Measurements from ENCODE around the gene ZDHHC12. TPM values are rescaled to one million over a fixed set of nuclear protein-coding genes. Genes with fewer than 3 reads are reported as not detected.

Gene ZDHHC12
- total and polyA plus RNA-seq, 2 of the 8 experiments (the other 6 are each of a cell fraction or from before 2014, with no cell fraction given): 35.0 to 93.8 TPM

- CTCF ChIA-PET (ENCODE audit: partially characterized antibody): interaction anchor here (1.8 kb wide), 2 partner anchors 16 to 55 kb away, joined by 4 to 5 read pairs; no protein-coding TSS in a partner anchor
- TF ChIP-seq CTBP2 (IDR thresholded peaks at IDR 0.05; ENCODE audit: borderline replicate concordance, insufficient read depth, insufficient read length, low read length) (no peak), CTCF (IDR thresholded peaks at IDR 0.05; ENCODE audit: control extremely low read depth in 1 of 3, insufficient read depth in 1 of 3, low read depth in 1 of 3, low read length in 3 of 3) (no peak), HDAC6 (IDR thresholded peaks at IDR 0.05; ENCODE audit: low read depth, low read length) (no peak), SIX5 (IDR thresholded peaks at IDR 0.05; ENCODE audit: low read depth, low read length) (no peak), CHD2 (IDR thresholded peaks at IDR 0.05; ENCODE audit: low read length) (no peak), RNF2 (IDR thresholded peaks at IDR 0.05; ENCODE audit: borderline replicate concordance, low read depth, low read length, missing control alignments, poor library complexity, severe bottlenecking) (no peak), RAD21 (IDR thresholded peaks at IDR 0.05 in 1 of 2, conservative IDR thresholded peaks at IDR 0.05 in 1 of 2; ENCODE audit: low read depth in 2 of 2, low read length in 2 of 2) (no peak), SP4 (IDR thresholded peaks at IDR 0.05; ENCODE audit: low read length) (no peak), PHF8 (conservative IDR thresholded peaks at IDR 0.05; ENCODE audit: low read depth, low read length) (peak; percentile 65)
Measured at GRCh38 chr9:128689293-128689774, 34.6 kb downstream of the ZDHHC12 start.

More at GRCh38 chr9:128689293-128689774, 34.6 kb downstream of the ZDHHC12 start:
- Histone ChIP-seq H3K27me3 (replicated peaks in 1 of 4; ENCODE audit: control insufficient read depth in 3 of 4, extremely low read depth in 1 of 4, insufficient read depth in 3 of 4, low read length in 3 of 4) (no peaks in the 10 kb centered on the region), H2BK5ac (ENCODE audit: low read depth, low read length) (peak overlapping the region; percentile 75; the same call in 1 of the 2 replicates), H3K36me3 (ENCODE audit: control insufficient read depth in 2 of 4, insufficient read depth in 4 of 4, low read length in 3 of 4) (peaks cover 18 to 60% (median 31%) of the 10 kb centered on the region in 4 experiments), H4K5ac (ENCODE audit: insufficient read length, low read depth, low read length) (peak overlapping the region; percentile 58), H3K9me3 (ENCODE audit: insufficient read depth in 2 of 2, low read depth in 1 of 2, low read length in 1 of 2) (no peaks in the 10 kb centered on the region), H3K23ac (ENCODE audit: insufficient read length) (no peak overlapping the region), H4K20me1 (replicated peaks in 1 of 2; ENCODE audit: control insufficient read depth in 1 of 2, insufficient read depth in 2 of 2, low read length in 2 of 2) (peaks cover 31 to 36% of the 10 kb centered on the region in 2 experiments), H2AFZ (ENCODE audit: low read length) (no peak overlapping the region), H2BK120ac (replicated peaks; ENCODE audit: low read depth, low read length) (no peak overlapping the region), H3K18ac (ENCODE audit: extremely low read depth, low read length) (no peak overlapping the region; the same call in 1 of the 2 replicates), H3K79me2 (ENCODE audit: control insufficient read depth in 1 of 2, insufficient read depth in 2 of 2, low read length in 2 of 2) (peaks cover 40 to 75% of the 10 kb centered on the region in 2 experiments), H3K4me2 (ENCODE audit: insufficient read depth in 1 of 2, low read depth in 2 of 2, low read length in 2 of 2) (no peak overlapping the region; a peak in 1 of 4 replicates), H2BK12ac (ENCODE audit: low read depth, low read length) (no peak overlapping the region), H3K27ac (ENCODE audit: low read depth, low read length) (peak overlapping the region; percentile 86; the same call in 1 of the 2 replicates), H3K9ac (replicated peaks in 1 of 4; ENCODE audit: extremely low read depth in 1 of 4, low read depth in 3 of 4, low read length in 3 of 4) (peak overlapping the region; percentile 73 to 99 (median 78)), H3K4me3 (ENCODE audit: extremely low read depth in 1 of 4, insufficient read depth in 2 of 4, low read depth in 3 of 4, low read length in 4 of 4) (peak overlapping the region; percentile 30 to 90 (median 48)), H3K4me1 (replicated peaks in 1 of 4; ENCODE audit: control insufficient read depth in 3 of 4, insufficient read depth in 4 of 4, low read length in 3 of 4) (peaks cover 6 to 15% (median 8%) of the 10 kb centered on the region in 4 experiments; a peak in 6 of 7 replicates), H2BK15ac (ENCODE audit: low read length) (no peak overlapping the region), H3K23me2 (ENCODE audit: low read depth, low read length) (peaks cover 24% of the 10 kb centered on the region), H2AK5ac (ENCODE audit: low read depth, low read length) (no peak overlapping the region), H4K8ac (ENCODE audit: extremely low read depth, insufficient read depth, low read length) (peak overlapping the region; percentile 77; the same call in 1 of the 2 replicates), H3K4ac (replicated peaks; ENCODE audit: insufficient read length, low read depth, low read length) (no peak overlapping the region), H4K91ac (replicated peaks; ENCODE audit: insufficient read length, low read length) (no peak overlapping the region), H3K56ac (replicated peaks; ENCODE audit: insufficient read length, low read depth, low read length) (no peak overlapping the region), H3K79me1 (ENCODE audit: low read depth, low read length) (peaks cover 8% of the 10 kb centered on the region; the same call in 1 of the 2 replicates), H2BK20ac (ENCODE audit: low read length) (no peak overlapping the region), H3K14ac (ENCODE audit: insufficient read length) (no peak overlapping the region)
- no peak for DNase-seq (ENCODE audit: low read depth in 1 of 2, low spot score in 2 of 2)
- WGBS, 2 experiments (ENCODE audit: extremely low coverage in 1 of 2, insufficient coverage in 1 of 2, insufficient read length in 1 of 2, insufficient replicate concordance in 2 of 2, low coverage in 1 of 2, low lambda C conversion rate in 2 of 2, missing lambda C conversion rate in 1 of 2): no CpG with 5 or more reads among the region's 80 CpGs
- POLR2A ChIA-PET (ENCODE audit: partially characterized antibody): interaction anchor here (0.9 to 46.1 kb wide), 11 partner anchors 6 to 392 kb away, joined by 3 to 1197 read pairs (median 6); partner anchors contain the start of genes DOLPP1, DYNC2I2, PKN3 and SET
- no peak for FAIRE-seq

All from H1 (cell line).